ENCODE data around the gene VPS4B. TPM values are rescaled to one million over a fixed set of nuclear protein-coding genes. Genes with fewer than 3 reads are reported as not detected.
A peak's percentile ranks its signal among the peaks of the same experiment; 100 is the strongest.
"Not testable (repeated sequence)": the region's sequence is repeated elsewhere in the genome, so short reads cannot be mapped to it uniquely, and the experiment has no call there.

Gene VPS4B
- polyA plus RNA-seq (ENCODE audit: insufficient read length in 4 of 4), result 10 to 100 TPM; 52.8 to 64.9 (median 63.1) TPM

- peak; percentile 98 to 100 (median 99) for DNase-seq (ENCODE audit: low read depth in 4 of 4, low spot score in 3 of 4)
These were observed at the start of gene VPS4B for GRCh38 chr18:63422087-63422863. VPS4B (minus strand) TSS chr18:63422476; CDS start chr18:63422259, 217 bp downstream.

DNA sequence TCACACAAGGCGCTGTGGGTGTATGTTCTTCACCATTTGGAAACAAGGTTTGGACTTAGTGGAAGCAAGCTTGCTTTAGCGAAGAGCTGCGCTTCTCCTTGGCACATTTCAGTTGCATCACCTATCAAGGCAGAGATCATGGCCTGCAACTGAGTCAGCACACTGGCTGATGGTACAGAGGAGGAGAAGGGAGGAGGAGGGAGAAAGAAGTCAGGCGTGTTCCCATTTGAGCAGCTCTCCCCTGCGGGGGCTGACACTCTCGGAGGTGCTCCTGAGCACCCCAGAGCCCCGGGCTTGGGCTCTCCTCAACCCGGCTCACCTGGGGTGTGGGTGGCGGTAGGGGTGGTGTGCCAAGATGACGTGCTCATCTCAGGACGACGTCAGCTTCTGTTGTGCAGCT is 48.5 kb upstream of the VPS4B start:
- no peak for DNase-seq (ENCODE audit: low read depth in 4 of 4, low spot score in 3 of 4)

DNA sequence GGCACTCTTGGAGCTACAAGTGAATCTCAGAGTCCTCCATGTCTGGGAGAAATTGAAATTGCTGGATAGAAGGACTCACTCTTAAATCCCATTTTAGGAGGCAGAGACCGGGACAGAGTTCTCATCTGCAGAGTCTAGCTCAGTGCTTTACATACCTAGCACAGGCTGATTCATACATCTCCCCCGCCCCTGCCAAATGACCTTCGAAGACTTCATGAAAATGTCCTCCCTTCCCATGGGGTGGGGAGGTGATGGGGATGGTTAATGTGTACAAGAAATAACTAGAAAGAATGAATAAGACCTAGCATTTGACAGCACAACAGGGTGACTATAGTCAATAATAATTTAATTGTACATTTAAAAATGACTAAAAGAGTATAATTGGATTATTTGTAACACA is 46.3 kb upstream of the VPS4B start:
- no peak for DNase-seq (ENCODE audit: low read depth in 4 of 4, low spot score in 3 of 4)

DNA sequence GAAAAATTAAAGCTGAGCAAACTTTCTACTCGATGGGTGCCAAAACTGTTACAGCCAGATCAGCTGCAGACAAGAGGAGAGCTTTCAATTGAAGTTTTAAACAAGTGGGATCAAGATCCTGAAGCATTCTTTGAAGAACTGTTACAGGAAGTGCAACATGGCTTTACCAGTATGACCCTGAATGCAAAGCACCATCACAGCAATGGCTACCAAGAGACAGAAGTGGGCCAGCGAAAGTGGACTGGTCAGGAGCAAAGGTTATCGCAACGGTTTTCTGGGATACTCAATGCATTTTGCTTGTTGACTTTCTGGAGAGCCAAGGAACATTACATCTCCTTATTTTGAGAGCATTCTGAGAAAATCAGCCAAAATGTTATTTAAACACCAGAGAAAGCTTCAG is 45.4 kb upstream of the VPS4B start:
- no peak for DNase-seq (ENCODE audit: low read depth in 4 of 4, low spot score in 3 of 4)

GRCh38 chr18:63465059-63465458 is 42.8 kb upstream of the VPS4B start:
- no peak for DNase-seq (ENCODE audit: low read depth in 4 of 4, low spot score in 3 of 4)

- DNase-seq (ENCODE audit: low read depth in 4 of 4, low spot score in 3 of 4), result no peak
These were observed 42.2 kb upstream of the VPS4B start for GRCh38 chr18:63464434-63464833.

- no peak for DNase-seq (ENCODE audit: low read depth in 4 of 4, low spot score in 3 of 4)
These were observed 38.1 kb upstream of the VPS4B start for GRCh38 chr18:63460414-63460813.

DNA sequence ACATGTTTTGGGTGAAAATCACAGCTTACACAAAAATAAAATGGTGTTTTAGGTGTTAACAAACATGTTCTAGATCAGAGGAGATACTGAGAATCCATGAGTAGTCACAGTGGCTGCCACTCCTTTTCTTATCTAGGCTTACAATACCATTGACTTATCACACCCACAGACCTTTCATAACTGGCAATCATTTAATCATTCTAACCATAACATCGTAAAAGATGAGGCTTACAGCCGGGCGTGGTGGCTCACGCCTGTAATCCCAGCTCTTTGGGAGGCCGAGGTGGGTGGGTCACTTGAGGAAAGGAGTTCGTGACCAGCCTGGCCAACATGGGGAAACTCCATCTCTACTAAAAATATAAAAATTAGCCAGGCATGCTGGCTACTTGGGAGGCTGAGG is 35.7 kb upstream of the VPS4B start:
- no peak for DNase-seq (ENCODE audit: low read depth in 4 of 4, low spot score in 3 of 4)

- no peak for DNase-seq (ENCODE audit: low read depth in 4 of 4, low spot score in 3 of 4)
These were observed 32.2 kb upstream of the VPS4B start for GRCh38 chr18:63454497-63454896.

DNA sequence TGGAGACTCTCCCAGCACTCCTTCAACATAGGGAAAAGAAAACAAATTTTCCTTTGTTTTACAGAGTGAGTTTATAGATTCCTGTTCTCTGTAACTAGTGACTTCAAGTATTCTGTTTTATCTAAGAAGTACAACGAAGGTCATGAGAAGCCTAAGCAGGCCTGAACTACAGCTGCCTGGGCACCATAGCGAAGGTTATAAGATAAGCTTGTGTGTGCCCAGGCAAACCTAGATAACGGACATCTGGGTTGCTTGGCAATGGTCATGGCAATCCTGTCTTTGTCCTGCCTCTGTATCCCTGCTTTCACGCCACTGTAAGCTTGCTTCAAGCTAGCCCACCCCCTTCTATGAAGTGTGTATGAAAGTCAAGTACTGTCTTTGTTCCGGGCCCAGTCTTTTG is 30.5 kb upstream of the VPS4B start:
- not testable (repeated sequence) for DNase-seq (ENCODE audit: low read depth in 4 of 4, low spot score in 3 of 4)

DNA sequence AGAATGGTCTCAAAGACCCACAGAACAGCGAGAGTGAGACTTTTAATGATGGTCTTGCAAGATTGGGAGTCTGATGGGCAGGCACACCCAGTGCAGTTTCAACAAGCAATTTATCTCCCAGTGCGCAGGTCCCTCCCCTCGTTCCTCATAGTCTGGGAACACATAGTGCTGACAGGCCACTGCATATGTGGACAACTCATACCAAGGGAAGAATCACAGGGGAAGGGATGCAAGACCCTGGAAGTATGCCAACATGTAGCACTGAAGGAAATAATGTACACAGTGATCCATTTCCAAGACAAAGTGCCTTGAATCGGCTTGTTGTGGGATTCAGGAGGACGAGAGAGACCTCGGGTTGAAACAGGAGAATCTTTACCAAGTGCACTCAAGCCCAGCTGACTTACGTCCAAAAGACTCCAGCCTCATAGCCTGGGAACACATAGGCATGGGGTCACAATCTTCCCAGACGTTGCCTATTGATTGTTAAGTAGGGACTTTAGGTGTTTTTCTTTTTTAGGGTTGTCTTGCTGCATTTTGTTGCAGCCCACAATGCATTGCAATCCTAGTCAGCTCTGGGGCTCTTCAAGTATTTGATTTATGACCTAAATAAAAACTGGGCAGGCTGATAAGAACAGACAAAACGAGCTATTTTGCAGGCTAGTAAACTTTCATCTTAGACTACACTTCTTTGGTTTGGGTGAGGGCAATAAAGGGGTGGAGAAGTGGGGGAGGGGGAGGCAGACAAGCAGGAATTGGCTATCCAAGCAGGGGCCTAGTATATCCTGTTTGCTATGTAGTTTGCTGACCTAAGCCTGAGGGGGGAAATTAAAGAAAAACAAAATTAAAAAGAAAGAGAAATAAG is 29.8 kb upstream of the VPS4B start:
- peak in 1 of 4 donors; percentile 16 for DNase-seq (ENCODE audit: low read depth in 4 of 4, low spot score in 3 of 4)

GRCh38 chr18:63449426-63449825 is 27.1 kb upstream of the VPS4B start:
- no peak for DNase-seq (ENCODE audit: low read depth in 4 of 4, low spot score in 3 of 4)

DNA sequence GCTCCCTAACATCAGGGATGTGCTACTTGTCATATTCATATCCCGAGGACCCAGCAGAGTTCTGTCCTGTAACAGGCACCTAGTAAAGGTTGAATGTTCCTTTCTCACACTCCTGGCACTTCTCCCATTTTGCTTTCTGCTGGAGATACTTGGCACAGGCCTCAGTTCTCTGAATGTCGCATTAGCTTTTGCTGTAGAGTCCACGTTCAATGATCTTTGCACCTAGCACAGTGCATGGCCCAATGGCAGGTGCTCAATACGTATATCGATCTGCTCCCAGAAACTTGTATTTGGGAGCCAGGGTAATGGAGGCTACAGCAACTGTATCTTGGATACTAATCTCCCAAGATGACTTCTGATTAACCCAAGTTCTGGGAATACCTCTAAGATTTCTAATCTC is 24.8 kb upstream of the VPS4B start:
- no peak for DNase-seq (ENCODE audit: low read depth in 4 of 4, low spot score in 3 of 4)

GRCh38 chr18:63446266-63446665 is 24.0 kb upstream of the VPS4B start:
- no peak for DNase-seq (ENCODE audit: low read depth in 4 of 4, low spot score in 3 of 4)

DNA sequence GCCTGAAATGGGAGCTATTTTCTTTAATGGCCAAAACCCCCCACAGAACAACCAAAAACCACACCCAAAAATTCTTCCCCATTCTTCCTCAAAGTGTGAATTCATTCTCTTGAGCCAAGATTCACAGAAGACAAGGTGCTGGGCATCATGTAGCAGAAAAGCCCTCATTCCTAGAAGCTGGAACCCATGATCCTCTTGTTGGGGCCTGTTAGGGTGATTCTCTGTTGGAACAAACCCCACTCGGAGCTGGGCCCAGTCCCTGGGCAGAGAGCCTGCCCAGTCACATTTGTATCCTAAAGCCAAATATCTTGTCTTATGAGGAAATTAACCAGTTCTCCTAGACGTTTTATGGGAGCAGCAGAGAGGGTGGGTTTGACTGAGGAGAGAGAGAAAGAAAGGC is 22.8 kb upstream of the VPS4B start:
- no peak for DNase-seq (ENCODE audit: low read depth in 4 of 4, low spot score in 3 of 4)

GRCh38 chr18:63444580-63444979 is 22.3 kb upstream of the VPS4B start:
- DNase-seq (ENCODE audit: low read depth in 4 of 4, low spot score in 3 of 4), result no peak

GRCh38 chr18:63443829-63444228 is 21.6 kb upstream of the VPS4B start:
- DNase-seq (ENCODE audit: low read depth in 4 of 4, low spot score in 3 of 4), result no peak

GRCh38 chr18:63440881-63441280 is 18.6 kb upstream of the VPS4B start:
- no peak for DNase-seq (ENCODE audit: low read depth in 4 of 4, low spot score in 3 of 4)

GRCh38 chr18:63440219-63440618 is 17.9 kb upstream of the VPS4B start:
- DNase-seq (ENCODE audit: low read depth in 4 of 4, low spot score in 3 of 4), result no peak

- DNase-seq (ENCODE audit: low read depth in 4 of 4, low spot score in 3 of 4), result peak in 2 of 4 donors; percentile 54 to 61
These were observed 17.1 kb upstream of the VPS4B start for GRCh38 chr18:63439334-63439733.

DNA sequence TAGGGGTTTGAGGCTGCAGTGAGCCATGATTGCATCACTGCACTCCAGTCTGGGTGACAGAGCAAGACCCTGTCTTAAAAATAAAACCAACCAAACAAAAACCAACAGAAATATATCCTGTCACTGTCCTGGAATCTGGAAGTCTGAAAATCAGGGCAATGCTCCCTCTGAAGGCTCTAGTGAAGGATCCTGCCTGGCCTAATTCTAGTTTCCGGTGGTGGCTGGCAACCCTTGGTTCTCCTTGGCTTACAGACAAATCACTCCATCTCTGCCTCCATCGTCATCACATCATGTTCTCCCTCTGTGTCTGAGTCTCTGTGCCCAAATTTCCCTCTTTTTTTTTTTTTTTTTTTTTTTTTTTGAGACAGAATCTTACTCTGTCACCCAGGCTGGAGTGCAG is 15.9 kb upstream of the VPS4B start:
- DNase-seq (ENCODE audit: low read depth in 4 of 4, low spot score in 3 of 4), result no peak
